Measurements from ENCODE around the gene CYYR1.

CYYR1 gene

GRCh38 chr21:26532208-26532607 is 40.9 kb downstream of the CYYR1 start:
- no peaks in the 10 kb centered on the region for H3K36me3 ChIP-seq
- H3K9me3 ChIP-seq: no peaks in the 10 kb centered on the region
- no peaks in the 10 kb centered on the region for H3K27me3 ChIP-seq
- no peaks in the 10 kb centered on the region for H4K20me1 ChIP-seq
- no peak overlapping the region for H3K4me2 ChIP-seq
- no peak overlapping the region for H3K9ac ChIP-seq
- no peak overlapping the region for H3K4me3 ChIP-seq
- H3K27ac ChIP-seq: no peak overlapping the region
- H3K4me1 ChIP-seq: no peaks in the 10 kb centered on the region
- no peak for TF ChIP-seq Cebpa-rat (IDR thresholded peaks at IDR 0.05)

- no peaks in the 10 kb centered on the region for H4K20me1 ChIP-seq
- no peak overlapping the region for H3K9ac ChIP-seq
- no peaks in the 10 kb centered on the region for H3K27me3 ChIP-seq
- no peaks in the 10 kb centered on the region for H3K4me1 ChIP-seq
- no peak overlapping the region for H3K4me2 ChIP-seq
- no peak overlapping the region for H3K4me3 ChIP-seq
- H3K36me3 ChIP-seq: no peaks in the 10 kb centered on the region
- no peaks in the 10 kb centered on the region for H3K9me3 ChIP-seq
- no peak for TF ChIP-seq Cebpa-rat (IDR thresholded peaks at IDR 0.05)
- H3K27ac ChIP-seq: no peak overlapping the region
These were observed 43.6 kb downstream of the CYYR1 start for GRCh38 chr21:26529526-26529925.

DNA sequence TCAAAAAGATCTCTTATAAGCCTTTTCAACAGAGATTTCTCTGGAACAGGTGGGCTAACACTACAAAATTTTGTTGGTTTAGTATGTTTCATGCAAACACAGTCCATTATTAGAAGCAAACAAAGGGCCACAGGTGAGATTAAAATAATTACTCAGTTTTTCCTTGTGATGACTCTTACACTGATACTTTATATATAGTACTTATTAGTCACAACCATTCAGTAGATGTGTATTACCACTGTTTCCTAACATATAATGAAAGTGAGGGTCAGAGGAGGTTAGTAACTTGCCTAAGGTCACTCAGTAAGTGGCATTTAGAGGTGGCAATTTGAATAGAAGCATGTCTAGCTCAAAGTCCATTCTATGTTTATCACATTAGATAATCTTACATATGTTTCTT is 44.2 kb downstream of the CYYR1 start:
- H3K4me2 ChIP-seq: no peak overlapping the region
- no peak for TF ChIP-seq Cebpa-rat (IDR thresholded peaks at IDR 0.05)
- H3K9me3 ChIP-seq: no peaks in the 10 kb centered on the region
- H3K36me3 ChIP-seq: no peaks in the 10 kb centered on the region
- no peak overlapping the region for H3K27ac ChIP-seq
- H4K20me1 ChIP-seq: no peaks in the 10 kb centered on the region
- no peak overlapping the region for H3K9ac ChIP-seq
- H3K4me3 ChIP-seq: no peak overlapping the region
- H3K4me1 ChIP-seq: no peaks in the 10 kb centered on the region
- no peaks in the 10 kb centered on the region for H3K27me3 ChIP-seq

GRCh38 chr21:26522704-26523103 is 50.4 kb downstream of the CYYR1 start:
- Histone ChIP-seq H3K9ac (no peak overlapping the region), H3K4me3 (no peak overlapping the region), H3K4me2 (no peak overlapping the region), H3K4me1 (no peaks in the 10 kb centered on the region), H3K36me3 (no peaks in the 10 kb centered on the region), H3K27me3 (no peaks in the 10 kb centered on the region), H4K20me1 (no peaks in the 10 kb centered on the region), H3K9me3 (no peaks in the 10 kb centered on the region), H3K27ac (no peak overlapping the region)
- TF ChIP-seq Cebpa-rat (IDR thresholded peaks at IDR 0.05): no peak

- H3K4me1 ChIP-seq: no peaks in the 10 kb centered on the region
- TF ChIP-seq Cebpa-rat (IDR thresholded peaks at IDR 0.05): no peak
- no peak overlapping the region for H3K4me2 ChIP-seq
- no peaks in the 10 kb centered on the region for H3K36me3 ChIP-seq
- H3K27ac ChIP-seq: no peak overlapping the region
- H3K9me3 ChIP-seq: no peaks in the 10 kb centered on the region
- H3K27me3 ChIP-seq: no peaks in the 10 kb centered on the region
- no peak overlapping the region for H3K4me3 ChIP-seq
- H3K9ac ChIP-seq: no peak overlapping the region
- no peaks in the 10 kb centered on the region for H4K20me1 ChIP-seq
These were observed 53.9 kb downstream of the CYYR1 start for GRCh38 chr21:26519142-26519541.

DNA sequence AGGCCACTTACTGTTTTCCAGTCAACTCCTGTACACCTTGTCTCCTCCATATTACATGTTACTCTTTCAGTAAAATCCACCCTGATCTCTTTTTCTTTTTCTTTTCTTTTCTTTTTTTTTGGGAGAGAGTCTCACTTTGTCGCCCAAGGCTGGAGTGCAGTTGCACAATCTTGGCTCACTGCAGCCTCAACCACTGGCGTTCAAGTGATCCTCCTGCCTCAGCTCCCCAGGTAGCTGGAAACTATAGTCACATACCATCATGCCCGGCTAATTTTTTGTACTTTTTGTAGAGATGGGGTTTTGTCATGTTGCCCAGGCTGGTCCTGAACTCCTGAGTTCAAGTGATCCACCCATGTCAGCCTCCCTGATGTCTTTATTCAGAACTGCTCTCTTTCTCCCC is 57.8 kb downstream of the CYYR1 start:
- no peaks in the 10 kb centered on the region for H3K27me3 ChIP-seq
- H3K36me3 ChIP-seq: no peaks in the 10 kb centered on the region
- H3K27ac ChIP-seq: no peak overlapping the region
- no peak for TF ChIP-seq Cebpa-rat (IDR thresholded peaks at IDR 0.05)
- no peaks in the 10 kb centered on the region for H3K4me1 ChIP-seq
- no peak overlapping the region for H3K4me2 ChIP-seq
- H3K9ac ChIP-seq: no peak overlapping the region
- H3K4me3 ChIP-seq: no peak overlapping the region
- H3K9me3 ChIP-seq: no peaks in the 10 kb centered on the region
- no peaks in the 10 kb centered on the region for H4K20me1 ChIP-seq

DNA sequence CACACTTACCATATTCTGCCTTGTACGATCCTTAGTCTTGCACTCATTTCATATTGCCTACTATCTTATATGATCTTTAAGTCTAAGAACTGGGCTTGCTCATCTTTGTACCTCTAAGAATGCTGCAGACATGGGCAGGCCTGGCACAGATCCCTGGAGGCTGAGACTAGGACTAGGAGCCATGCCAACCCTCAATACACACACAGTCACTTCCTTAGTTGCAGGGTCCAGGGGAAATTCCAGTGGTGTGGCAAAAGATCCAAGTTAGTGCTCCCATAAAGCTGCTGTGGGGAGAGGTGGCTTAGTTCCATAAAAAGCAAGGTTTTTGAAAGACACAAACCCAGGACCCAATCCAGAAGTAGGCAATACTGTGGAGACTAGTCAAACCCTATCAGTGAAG is 59.9 kb downstream of the CYYR1 start:
- Histone ChIP-seq H3K9me3 (no peaks in the 10 kb centered on the region), H3K4me2 (no peak overlapping the region), H4K20me1 (no peaks in the 10 kb centered on the region), H3K4me3 (no peak overlapping the region), H3K4me1 (no peaks in the 10 kb centered on the region), H3K27ac (no peak overlapping the region), H3K9ac (no peak overlapping the region), H3K36me3 (no peaks in the 10 kb centered on the region), H3K27me3 (no peaks in the 10 kb centered on the region)
- no peak for TF ChIP-seq Cebpa-rat (IDR thresholded peaks at IDR 0.05)

DNA sequence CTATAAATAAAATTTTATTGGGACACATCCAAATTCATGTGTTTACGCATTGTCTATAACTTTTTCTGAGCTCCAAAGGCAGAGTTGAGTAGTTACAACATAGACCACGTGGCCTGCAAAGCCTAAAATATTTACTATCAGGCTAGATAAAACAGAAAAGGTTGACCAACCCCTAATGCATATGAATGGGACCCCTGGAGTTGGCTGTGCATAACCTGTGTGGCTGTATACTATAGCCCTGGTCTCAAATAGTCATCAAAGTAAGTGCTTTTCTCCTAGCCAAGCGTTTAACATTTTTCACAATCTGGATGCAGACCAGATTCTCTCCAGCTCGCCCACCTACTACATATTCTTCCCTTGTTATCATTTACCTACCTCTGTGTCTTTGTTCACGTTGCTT is 60.4 kb downstream of the CYYR1 start:
- Histone ChIP-seq H3K9ac (no peak overlapping the region), H3K27me3 (no peaks in the 10 kb centered on the region), H4K20me1 (no peaks in the 10 kb centered on the region), H3K4me1 (no peaks in the 10 kb centered on the region), H3K27ac (no peak overlapping the region), H3K9me3 (no peaks in the 10 kb centered on the region), H3K4me3 (no peak overlapping the region), H3K4me2 (no peak overlapping the region), H3K36me3 (no peaks in the 10 kb centered on the region)
- TF ChIP-seq Cebpa-rat (IDR thresholded peaks at IDR 0.05): no peak

- Histone ChIP-seq H3K4me2 (no peak overlapping the region), H3K9ac (no peak overlapping the region), H3K27me3 (no peaks in the 10 kb centered on the region), H3K4me1 (no peaks in the 10 kb centered on the region), H3K36me3 (no peaks in the 10 kb centered on the region), H3K27ac (no peak overlapping the region), H4K20me1 (no peaks in the 10 kb centered on the region), H3K9me3 (no peaks in the 10 kb centered on the region), H3K4me3 (no peak overlapping the region)
- no peak for TF ChIP-seq Cebpa-rat (IDR thresholded peaks at IDR 0.05)
These were observed 64.2 kb downstream of the CYYR1 start for GRCh38 chr21:26508903-26509302.

- no peak overlapping the region for H3K4me3 ChIP-seq
- no peak for TF ChIP-seq Cebpa-rat (IDR thresholded peaks at IDR 0.05)
- H3K4me1 ChIP-seq: no peaks in the 10 kb centered on the region
- H3K4me2 ChIP-seq: no peak overlapping the region
- no peak overlapping the region for H3K9ac ChIP-seq
- no peaks in the 10 kb centered on the region for H3K9me3 ChIP-seq
- no peaks in the 10 kb centered on the region for H4K20me1 ChIP-seq
- H3K36me3 ChIP-seq: no peaks in the 10 kb centered on the region
- H3K27ac ChIP-seq: no peak overlapping the region
- no peaks in the 10 kb centered on the region for H3K27me3 ChIP-seq
These were observed 66.1 kb downstream of the CYYR1 start for GRCh38 chr21:26506956-26507355.

DNA sequence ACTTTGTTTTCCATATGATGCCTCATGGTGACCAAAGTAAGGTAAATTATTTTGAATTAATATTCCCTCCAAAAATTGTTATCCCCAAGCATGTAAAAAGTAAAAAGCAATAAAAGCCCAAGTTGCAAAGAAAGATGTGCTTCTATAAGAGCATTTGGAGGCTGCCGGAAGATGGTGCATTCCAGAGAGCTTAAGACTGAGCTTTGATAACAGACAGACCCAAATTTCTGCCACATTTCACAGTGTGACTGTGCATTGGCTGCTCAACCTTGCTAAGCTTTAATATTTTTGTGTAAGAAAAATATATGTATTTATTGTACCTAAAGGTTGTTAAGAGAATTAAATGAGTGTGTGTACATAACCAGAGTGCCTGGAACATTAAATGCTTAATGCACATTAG is 67.9 kb downstream of the CYYR1 start:
- no peak overlapping the region for H3K4me3 ChIP-seq
- H3K27me3 ChIP-seq: no peaks in the 10 kb centered on the region
- no peaks in the 10 kb centered on the region for H3K4me1 ChIP-seq
- TF ChIP-seq Cebpa-rat (IDR thresholded peaks at IDR 0.05): no peak
- H3K36me3 ChIP-seq: no peaks in the 10 kb centered on the region
- H3K4me2 ChIP-seq: no peak overlapping the region
- no peaks in the 10 kb centered on the region for H4K20me1 ChIP-seq
- no peaks in the 10 kb centered on the region for H3K9me3 ChIP-seq
- no peak overlapping the region for H3K27ac ChIP-seq
- no peak overlapping the region for H3K9ac ChIP-seq

All from BLaER1 (cell line).